HG02870 (cell line): ENCODE data around the gene MCF2L2.
"Not testable (repeated sequence)": the region's sequence is repeated elsewhere in the genome, so short reads cannot be mapped to it uniquely, and the experiment has no call there.

Source experiments
- ATAC-seq: cut with Tn5 transposase; IDR thresholded peaks from one replicate; pipeline ENCODE4 v1.9.1; 2021; ENCODE audit warnings: mild to moderate bottlenecking, moderate library complexity; ENCODE audit not compliant: unreplicated experiment

MCF2L2 gene

GRCh38 chr3:183249006-183249718, 179.3 kb downstream of the MCF2L2 start:
- ATAC-seq, result no peak

GRCh38 chr3:183247011-183247589, 181.3 kb downstream of the MCF2L2 start:
- ATAC-seq, result no peak

GRCh38 chr3:183244981-183245476, 183.4 kb downstream of the MCF2L2 start:
- no peak for ATAC-seq

- no peak for ATAC-seq
Observed at GRCh38 chr3:183244219-183244618, 184.2 kb downstream of the MCF2L2 start.

- no peak for ATAC-seq
Observed at GRCh38 chr3:183242431-183242830, 186.0 kb downstream of the MCF2L2 start.

- no peak for ATAC-seq
Observed at GRCh38 chr3:183239046-183239445, 189.4 kb downstream of the MCF2L2 start.

- ATAC-seq, result no peak
Observed at GRCh38 chr3:183233966-183234365, 194.5 kb downstream of the MCF2L2 start.

- no peak for ATAC-seq
Observed at GRCh38 chr3:183230826-183231225, 197.6 kb downstream of the MCF2L2 start.

- ATAC-seq, result not testable (repeated sequence)
Observed at GRCh38 chr3:183230251-183230650, 198.2 kb downstream of the MCF2L2 start.

GRCh38 chr3:183229178-183229577, 199.2 kb downstream of the MCF2L2 start:
- no peak for ATAC-seq

- ATAC-seq, result no peak
Observed at GRCh38 chr3:183227586-183227985, 200.8 kb downstream of the MCF2L2 start.

GRCh38 chr3:183226333-183226890, 202.0 kb downstream of the MCF2L2 start:
- no peak for ATAC-seq

- ATAC-seq, result no peak
Observed at GRCh38 chr3:183224180-183224970, 204.0 kb downstream of the MCF2L2 start.

GRCh38 chr3:183222631-183223235, 205.7 kb downstream of the MCF2L2 start:
- no peak for ATAC-seq

- ATAC-seq, result no peak
Observed at GRCh38 chr3:183220828-183221227, 207.6 kb downstream of the MCF2L2 start.

GRCh38 chr3:183218826-183219225, 209.6 kb downstream of the MCF2L2 start:
- ATAC-seq, result no peak

- no peak for ATAC-seq
Observed at GRCh38 chr3:183217548-183218332, 210.7 kb downstream of the MCF2L2 start.

- no peak for ATAC-seq
Observed at GRCh38 chr3:183215591-183216202, 212.7 kb downstream of the MCF2L2 start.

GRCh38 chr3:183214277-183214612, 214.2 kb downstream of the MCF2L2 start:
- ATAC-seq, result no peak
